Subcutaneous preadipocyte (primary cell): Measurements from ENCODE around the gene OR52I1. TPM values are rescaled to one million over a fixed set of nuclear protein-coding genes. Genes with fewer than 3 reads are reported as not detected.

Experiments
- total RNA-seq: library from RNA; depleted of rRNA; stranded (reverse); fragments of >200 nt; gene quantifications from 2 replicates; pipeline ENCODE4 v1.2.3, GENCODE V29; 2012

The OR52I1 gene, protein sequence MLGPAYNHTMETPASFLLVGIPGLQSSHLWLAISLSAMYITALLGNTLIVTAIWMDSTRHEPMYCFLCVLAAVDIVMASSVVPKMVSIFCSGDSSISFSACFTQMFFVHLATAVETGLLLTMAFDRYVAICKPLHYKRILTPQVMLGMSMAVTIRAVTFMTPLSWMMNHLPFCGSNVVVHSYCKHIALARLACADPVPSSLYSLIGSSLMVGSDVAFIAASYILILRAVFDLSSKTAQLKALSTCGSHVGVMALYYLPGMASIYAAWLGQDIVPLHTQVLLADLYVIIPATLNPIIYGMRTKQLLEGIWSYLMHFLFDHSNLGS
- not detected in 2 replicates for total RNA-seq

DNA sequence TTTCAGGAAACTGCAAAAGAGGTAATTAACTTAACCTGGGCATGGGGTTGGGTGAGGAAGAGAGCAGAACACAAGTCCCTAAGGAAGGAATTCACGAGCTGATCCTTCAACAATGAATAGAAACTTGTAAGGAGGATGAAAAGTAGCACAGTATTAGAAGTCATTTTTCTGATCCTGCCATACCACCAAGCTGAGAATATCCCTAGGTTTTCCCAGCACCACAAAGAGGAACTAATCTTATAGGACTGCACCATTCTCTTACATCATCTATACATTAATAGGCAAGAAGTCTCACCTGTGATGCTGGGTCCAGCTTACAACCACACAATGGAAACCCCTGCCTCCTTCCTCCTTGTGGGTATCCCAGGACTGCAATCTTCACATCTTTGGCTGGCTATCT is at the start of gene OR52I1:
Gene OR52I1 (plus strand): TSS at position 301 of the 400 bp plus-strand sequence. CDS start 0 bp downstream, at position 301.

DNA sequence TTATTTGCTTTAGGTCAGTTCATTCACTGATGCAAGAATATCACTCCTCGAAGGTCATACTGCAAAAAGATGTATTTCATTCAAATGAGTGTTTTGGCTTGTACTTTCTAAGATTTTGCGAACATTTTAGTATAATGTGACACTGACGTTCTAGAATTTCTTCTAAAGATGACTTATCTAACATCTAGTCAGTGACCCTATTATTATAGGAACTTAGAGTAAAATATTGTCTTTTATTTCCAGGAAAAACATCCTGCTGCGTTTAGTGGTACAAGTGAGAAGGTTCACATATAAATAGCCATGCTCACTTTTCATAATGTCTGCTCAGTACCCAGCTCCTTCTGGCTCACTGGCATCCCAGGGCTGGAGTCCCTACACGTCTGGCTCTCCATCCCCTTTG is 48.9 kb upstream of the OR52I1 start, which contains the start of gene OR52M1:
Gene OR52M1 (plus strand): TSS at position 301 of the 400 bp plus-strand sequence. CDS start 0 bp downstream, at position 301.

GRCh38 chr11:4581443-4581842 is 12.4 kb upstream of the OR52I1 start, which contains the start of gene OR52I2:
TSS of gene OR52I2 (plus strand) at chr11:4581743.

GRCh38 chr11:4607781-4608666 is 14.2 kb downstream of the OR52I1 start, which contains the start of gene TRIM68:
TSS of gene TRIM68 (minus strand) at chr11:4608231. CDS start at chr11:4605504, 2,727 bp downstream.

GRCh38 chr11:4636962-4637661 is 43.3 kb downstream of the OR52I1 start, which contains the start of gene OR51D1:
TSS of gene OR51D1 (plus strand) at chr11:4637477. CDS start at chr11:4639791, 2,314 bp downstream.

DNA sequence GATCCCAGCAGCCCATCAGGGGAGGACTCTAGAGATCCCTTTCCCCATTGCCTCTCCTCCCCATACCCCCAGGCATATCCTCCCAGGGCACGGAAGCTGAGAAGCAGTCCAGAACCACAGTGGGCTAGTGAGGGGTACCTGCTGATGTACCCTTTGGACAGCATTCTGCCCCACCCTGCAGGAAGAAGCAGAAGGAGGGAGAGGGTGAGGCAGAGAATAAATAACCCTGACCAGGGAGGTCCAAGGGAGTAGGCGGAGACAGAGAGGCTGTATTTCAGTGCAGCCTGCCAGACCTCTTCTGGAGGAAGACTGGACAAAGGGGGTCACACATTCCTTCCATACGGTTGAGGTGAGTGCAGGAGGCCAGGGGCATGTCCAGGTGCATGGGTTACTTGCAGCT is 49.8 kb downstream of the OR52I1 start, which contains the start of gene OR51E1:
Gene OR51E1 (plus strand): TSS at position 301 of the 400 bp plus-strand sequence. CDS start 8,545 bp downstream, outside the sequence.

Other genes with a start within 250 kb of the OR52I1 start
- gene OR52B4, start 225.7 kb upstream of the OR52I1 start, total RNA-seq, result not detected in 2 replicates
- gene TRIM21, start 200.3 kb upstream of the OR52I1 start, total RNA-seq, result 10.3 and 10.9 TPM in 2 replicates
- gene OR52K2, start 144.7 kb upstream of the OR52I1 start, total RNA-seq, result not detected in 2 replicates
- not detected in 2 replicates for gene OR52K1, start 111.4 kb upstream of the OR52I1 start, total RNA-seq
- not detected in 2 replicates for gene OR52M1, start 48.8 kb upstream of the OR52I1 start, total RNA-seq
- not detected in 2 replicates for gene OR52I2, start 12.3 kb upstream of the OR52I1 start, total RNA-seq
- 7.0 and 8.0 TPM in 2 replicates for gene TRIM68, start 14.2 kb downstream of the OR52I1 start, total RNA-seq
- gene OR51D1, start 43.4 kb downstream of the OR52I1 start, total RNA-seq, result not detected in 2 replicates
- gene OR51E1, start 49.9 kb downstream of the OR52I1 start, total RNA-seq, result not detected in 2 replicates
- not detected in 2 replicates for gene OR51E2, start 103.8 kb downstream of the OR52I1 start, total RNA-seq
- not detected in 2 replicates for gene MMP26, start 110.7 kb downstream of the OR52I1 start, total RNA-seq
- not detected in 2 replicates for gene OR51F1, start 175.9 kb downstream of the OR52I1 start, total RNA-seq
- gene OR52R1, start 210.3 kb downstream of the OR52I1 start, total RNA-seq, result not detected in 2 replicates
- not detected in 2 replicates for gene OR51F2, start 227.3 kb downstream of the OR52I1 start, total RNA-seq